GM23338 (cell line): Measurements from ENCODE around the gene ZFYVE16. TPM values are rescaled to one million over a fixed set of nuclear protein-coding genes. Genes with fewer than 3 reads are reported as not detected.

Source experiments
- ATAC-seq: fragments of 200-7000 bp; cut with Tn5 transposase; 3 replicates; pipeline ENCODE4 v1.9.1; 2020
- DNase-seq: peaks from one replicate; pipeline ENCODE4 v3.0.0-alpha.2; 2015; ENCODE audit warnings: low spot score
- H2AFZ ChIP-seq: fragments of 200-600 bp; sonication (generic); 2 replicates; pipeline ENCODE4 v1.8.0; 2016; ENCODE audit warnings: antibody characterized with exemption, mild to moderate bottlenecking, moderate library complexity
- H3F3A ChIP-seq: fragments of 200-600 bp; sonication (generic); replicated peaks from 2 replicates; pipeline ENCODE4 v1.8.0; 2017; ENCODE audit warnings: antibody characterized with exemption, mixed run types, low read depth
- H3K27ac ChIP-seq: fragments of 200-600 bp; sonication (generic); 2 replicates; pipeline ENCODE4 v1.6.1; 2016; ENCODE audit warnings: low read depth
- H3K27me3 ChIP-seq: fragments of 200-600 bp; sonication (generic); 2 replicates; pipeline ENCODE4 v1.8.0; 2016; ENCODE audit warnings: mild to moderate bottlenecking, mixed run types, moderate library complexity; ENCODE audit not compliant: insufficient read depth
- H3K36me3 ChIP-seq: fragments of 200-600 bp; sonication (generic); 2 replicates; pipeline ENCODE4 v1.8.0; 2016; ENCODE audit warnings: mild to moderate bottlenecking; ENCODE audit not compliant: insufficient read depth
- H3K4me1 ChIP-seq: fragments of 200-600 bp; sonication (generic); 2 replicates; pipeline ENCODE4 v1.8.0; 2016; ENCODE audit warnings: mild to moderate bottlenecking, moderate library complexity; ENCODE audit not compliant: insufficient read depth
- H3K4me2 ChIP-seq: fragments of 200-600 bp; sonication (generic); 2 replicates; pipeline ENCODE4 v1.7.1; 2017; ENCODE audit warnings: mixed run types
- H3K4me3 ChIP-seq: fragments of 200-600 bp; sonication (generic); 2 replicates; pipeline ENCODE4 v1.6.1; 2016; ENCODE audit warnings: mixed run types
- H3K79me2 ChIP-seq: fragments of 200-600 bp; sonication (generic); replicated peaks from 2 replicates; pipeline ENCODE4 v1.8.0; 2017; ENCODE audit warnings: mild to moderate bottlenecking; ENCODE audit not compliant: insufficient read depth
- H3K9me2 ChIP-seq: fragments of 200-600 bp; sonication (generic); 2 replicates; pipeline ENCODE4 v1.8.0; 2017; ENCODE audit not compliant: insufficient read depth
- H4K20me1 ChIP-seq: fragments of 200-600 bp; sonication (generic); replicated peaks from 2 replicates; pipeline ENCODE4 v1.8.0; 2017; ENCODE audit warnings: mild to moderate bottlenecking; ENCODE audit not compliant: insufficient read depth
- H3K27ac Mint-ChIP-seq: 2 replicates; pipeline ENCODE4 v1.8.0; 2020; ENCODE audit warnings: inconsistent platforms, mild to moderate bottlenecking, moderate library complexity, mixed read lengths
- H3K27me3 Mint-ChIP-seq: 3 replicates; pipeline ENCODE4 v1.8.0; 2022; ENCODE audit warnings: low read depth, mild to moderate bottlenecking, moderate library complexity, mixed read lengths, inconsistent platforms; ENCODE audit not compliant: insufficient read depth, poor library complexity
- H3K36me3 Mint-ChIP-seq: 3 replicates; pipeline ENCODE4 v1.8.0; 2021; ENCODE audit warnings: low read depth, mild to moderate bottlenecking, inconsistent platforms, moderate library complexity, mixed read lengths
- H3K4me1 Mint-ChIP-seq: 3 replicates; pipeline ENCODE4 v1.8.0; 2020; ENCODE audit warnings: mild to moderate bottlenecking, inconsistent platforms, mixed read lengths
- H3K4me3 Mint-ChIP-seq: 3 replicates; pipeline ENCODE4 v1.8.0; 2021; ENCODE audit warnings: moderate library complexity, mild to moderate bottlenecking, inconsistent platforms, mixed read lengths
- H3K9me3 Mint-ChIP-seq: 3 replicates; pipeline ENCODE4 v1.8.0; 2020; ENCODE audit warnings: moderate library complexity, mild to moderate bottlenecking, inconsistent platforms, mixed read lengths
- CREB1 ChIP-seq: fragments of 250-450 bp; sonication (Bioruptor Pico); IDR thresholded peaks from 2 replicates; pipeline ENCODE4 v1.5.0; 2020; ENCODE audit warnings: low read depth, mild to moderate bottlenecking, moderate library complexity
- EZH2 ChIP-seq: fragments of 200-600 bp; sonication (generic); IDR thresholded peaks from one replicate; pipeline ENCODE4 v1.8.0; 2017; ENCODE audit warnings: antibody characterized with exemption, mild to moderate bottlenecking, low read depth; ENCODE audit not compliant: unreplicated experiment
- JUNB ChIP-seq: IDR thresholded peaks from one replicate; pipeline ENCODE4 v1.6.1; 2016; ENCODE audit warnings: antibody characterized with exemption; ENCODE audit not compliant: unreplicated experiment
- POLR2AphosphoS5 ChIP-seq: IDR thresholded peaks from 2 replicates; pipeline ENCODE4 v1.6.1; 2016; ENCODE audit warnings: antibody characterized with exemption, low read depth
- STAT1 ChIP-seq: IDR thresholded peaks from one replicate; pipeline ENCODE4 v1.6.1; 2016; ENCODE audit warnings: antibody characterized with exemption; ENCODE audit not compliant: unreplicated experiment
- ZNF114 ChIP-seq: fragments of 250-450 bp; sonication (Bioruptor Pico); IDR thresholded peaks from 2 replicates; pipeline ENCODE4 v1.5.0; 2020; ENCODE audit warnings: mild to moderate bottlenecking, moderate library complexity
- ZNF331 ChIP-seq: fragments of 250-450 bp; sonication (Bioruptor Pico); IDR thresholded peaks from 2 replicates; pipeline ENCODE4 v1.5.0; 2020; ENCODE audit warnings: low read depth, mild to moderate bottlenecking, moderate library complexity
- polyA plus RNA-seq: library from polyadenylated mRNA; unstranded; fragments of >200 nt; fragmentation: Nextera tagmentation; extraction: Ambion mirVana; gene quantifications from 2 replicates; pipeline ENCODE4 v1.2.1, GENCODE V29; 2016
- total RNA-seq: library from RNA; depleted of rRNA; stranded (reverse); fragments of >200 nt; shearing (Covaris generic); gene quantifications from 2 replicates; pipeline ENCODE4 v1.2.3, GENCODE V29; 2014
- TF ChIP-seq, protein P1 (sequence below): IDR thresholded peaks from one replicate; pipeline ENCODE4 v1.6.1; 2018; ENCODE audit warnings: antibody characterized with exemption; ENCODE audit not compliant: unreplicated experiment
- TF ChIP-seq, protein P2 (sequence below): IDR thresholded peaks from 2 replicates; pipeline ENCODE4 v1.6.1; 2016; ENCODE audit warnings: antibody characterized with exemption
- TF ChIP-seq, protein P3 (sequence below): fragments of 250-450 bp; sonication (Bioruptor Pico); IDR thresholded peaks from 2 replicates; pipeline ENCODE4 v1.5.0; 2020; ENCODE audit warnings: mild to moderate bottlenecking, moderate library complexity

ZFYVE16 gene
- total and polyA plus RNA-seq, 2 experiments from 2014 or later, result 24.2 to 26.6 TPM

DNA sequence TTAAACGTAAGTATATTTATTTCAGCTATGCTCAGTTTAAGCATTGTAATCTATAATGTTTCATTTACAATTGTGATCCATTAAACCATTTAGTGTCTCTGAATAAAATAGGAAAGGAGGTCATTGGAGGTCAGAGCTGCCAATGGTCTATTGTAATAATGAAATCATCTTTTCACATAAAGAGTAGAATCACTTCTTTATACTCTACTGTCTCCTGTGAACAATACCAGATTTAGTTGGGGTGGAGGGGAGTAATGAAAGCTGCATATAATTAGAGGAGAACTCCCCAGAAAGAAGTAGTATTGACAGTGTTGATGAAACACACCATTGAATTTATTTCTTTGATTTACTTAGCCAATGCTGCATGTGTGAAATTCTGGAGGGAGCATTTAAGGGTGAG, 35.1 kb upstream of the ZFYVE16 start:
- H3K36me3 ChIP-seq, result no peaks in the 10 kb centered on the region
- ATAC-seq, result no peak
- H3K4me3 ChIP-seq, result no peak overlapping the region
- no peaks in the 10 kb centered on the region for H3K27me3 ChIP-seq
- TF ChIP-seq, protein P1, sequence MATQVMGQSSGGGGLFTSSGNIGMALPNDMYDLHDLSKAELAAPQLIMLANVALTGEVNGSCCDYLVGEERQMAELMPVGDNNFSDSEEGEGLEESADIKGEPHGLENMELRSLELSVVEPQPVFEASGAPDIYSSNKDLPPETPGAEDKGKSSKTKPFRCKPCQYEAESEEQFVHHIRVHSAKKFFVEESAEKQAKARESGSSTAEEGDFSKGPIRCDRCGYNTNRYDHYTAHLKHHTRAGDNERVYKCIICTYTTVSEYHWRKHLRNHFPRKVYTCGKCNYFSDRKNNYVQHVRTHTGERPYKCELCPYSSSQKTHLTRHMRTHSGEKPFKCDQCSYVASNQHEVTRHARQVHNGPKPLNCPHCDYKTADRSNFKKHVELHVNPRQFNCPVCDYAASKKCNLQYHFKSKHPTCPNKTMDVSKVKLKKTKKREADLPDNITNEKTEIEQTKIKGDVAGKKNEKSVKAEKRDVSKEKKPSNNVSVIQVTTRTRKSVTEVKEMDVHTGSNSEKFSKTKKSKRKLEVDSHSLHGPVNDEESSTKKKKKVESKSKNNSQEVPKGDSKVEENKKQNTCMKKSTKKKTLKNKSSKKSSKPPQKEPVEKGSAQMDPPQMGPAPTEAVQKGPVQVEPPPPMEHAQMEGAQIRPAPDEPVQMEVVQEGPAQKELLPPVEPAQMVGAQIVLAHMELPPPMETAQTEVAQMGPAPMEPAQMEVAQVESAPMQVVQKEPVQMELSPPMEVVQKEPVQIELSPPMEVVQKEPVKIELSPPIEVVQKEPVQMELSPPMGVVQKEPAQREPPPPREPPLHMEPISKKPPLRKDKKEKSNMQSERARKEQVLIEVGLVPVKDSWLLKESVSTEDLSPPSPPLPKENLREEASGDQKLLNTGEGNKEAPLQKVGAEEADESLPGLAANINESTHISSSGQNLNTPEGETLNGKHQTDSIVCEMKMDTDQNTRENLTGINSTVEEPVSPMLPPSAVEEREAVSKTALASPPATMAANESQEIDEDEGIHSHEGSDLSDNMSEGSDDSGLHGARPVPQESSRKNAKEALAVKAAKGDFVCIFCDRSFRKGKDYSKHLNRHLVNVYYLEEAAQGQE, result no peak
- TF ChIP-seq ZNF331 (CRISPR knock-in tag), result no peak
- no peaks in the 10 kb centered on the region for H3K4me1 ChIP-seq
- H2AFZ ChIP-seq, result no peak overlapping the region
- H3K9me2 ChIP-seq, result no peaks in the 10 kb centered on the region
- Mint-ChIP-seq H3K4me1 (peaks cover 5% of the 10 kb centered on the region), H3K9me3 (peaks cover 11% of the 10 kb centered on the region; the same call in 2 of the 3 replicates), H3K4me3 (no peak overlapping the region), H3K27me3 (no peaks in the 10 kb centered on the region), H3K27ac (no peak overlapping the region), H3K36me3 (peaks cover 7% of the 10 kb centered on the region; the same call in 2 of the 3 replicates)
- H4K20me1 ChIP-seq, result no peaks in the 10 kb centered on the region
- H3K27ac ChIP-seq, result no peak overlapping the region
- DNase-seq, result no peak
- H3K79me2 ChIP-seq, result no peaks in the 10 kb centered on the region
- no peaks in the 10 kb centered on the region for H3F3A ChIP-seq
- no peak overlapping the region for H3K4me2 ChIP-seq

DNA sequence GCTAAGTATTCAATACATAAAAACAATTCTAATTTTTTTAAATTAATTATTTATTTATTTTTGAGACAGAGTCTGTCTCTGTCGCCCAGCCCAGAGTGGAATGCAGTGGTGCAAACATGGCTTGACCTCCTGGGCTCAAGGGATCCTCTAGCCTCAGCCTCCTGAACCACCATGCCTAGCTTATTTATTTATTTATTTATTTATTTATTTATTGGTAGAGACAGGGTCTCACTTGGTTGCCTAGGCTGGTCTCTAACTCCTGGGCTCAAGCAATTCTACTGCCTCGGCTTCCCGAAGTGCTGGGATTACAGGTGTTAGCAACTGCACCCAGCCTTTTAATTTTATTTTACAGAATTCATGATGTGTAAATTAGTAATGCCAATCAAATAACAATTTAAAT, 33.7 kb upstream of the ZFYVE16 start:
- no peak for ATAC-seq
- no peak overlapping the region for H2AFZ ChIP-seq
- no peak overlapping the region for H3K4me3 Mint-ChIP-seq
- TF ChIP-seq STAT1 (no peak), ZNF114 (CRISPR knock-in tag) (no peak), CREB1 (no peak), EZH2 (no peak), ZNF331 (CRISPR knock-in tag) (no peak), JUNB (no peak), POLR2AphosphoS5 (no peak)
- TF ChIP-seq, protein P2, sequence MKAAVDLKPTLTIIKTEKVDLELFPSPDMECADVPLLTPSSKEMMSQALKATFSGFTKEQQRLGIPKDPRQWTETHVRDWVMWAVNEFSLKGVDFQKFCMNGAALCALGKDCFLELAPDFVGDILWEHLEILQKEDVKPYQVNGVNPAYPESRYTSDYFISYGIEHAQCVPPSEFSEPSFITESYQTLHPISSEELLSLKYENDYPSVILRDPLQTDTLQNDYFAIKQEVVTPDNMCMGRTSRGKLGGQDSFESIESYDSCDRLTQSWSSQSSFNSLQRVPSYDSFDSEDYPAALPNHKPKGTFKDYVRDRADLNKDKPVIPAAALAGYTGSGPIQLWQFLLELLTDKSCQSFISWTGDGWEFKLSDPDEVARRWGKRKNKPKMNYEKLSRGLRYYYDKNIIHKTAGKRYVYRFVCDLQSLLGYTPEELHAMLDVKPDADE, result no peak
- TF ChIP-seq, protein P3, sequence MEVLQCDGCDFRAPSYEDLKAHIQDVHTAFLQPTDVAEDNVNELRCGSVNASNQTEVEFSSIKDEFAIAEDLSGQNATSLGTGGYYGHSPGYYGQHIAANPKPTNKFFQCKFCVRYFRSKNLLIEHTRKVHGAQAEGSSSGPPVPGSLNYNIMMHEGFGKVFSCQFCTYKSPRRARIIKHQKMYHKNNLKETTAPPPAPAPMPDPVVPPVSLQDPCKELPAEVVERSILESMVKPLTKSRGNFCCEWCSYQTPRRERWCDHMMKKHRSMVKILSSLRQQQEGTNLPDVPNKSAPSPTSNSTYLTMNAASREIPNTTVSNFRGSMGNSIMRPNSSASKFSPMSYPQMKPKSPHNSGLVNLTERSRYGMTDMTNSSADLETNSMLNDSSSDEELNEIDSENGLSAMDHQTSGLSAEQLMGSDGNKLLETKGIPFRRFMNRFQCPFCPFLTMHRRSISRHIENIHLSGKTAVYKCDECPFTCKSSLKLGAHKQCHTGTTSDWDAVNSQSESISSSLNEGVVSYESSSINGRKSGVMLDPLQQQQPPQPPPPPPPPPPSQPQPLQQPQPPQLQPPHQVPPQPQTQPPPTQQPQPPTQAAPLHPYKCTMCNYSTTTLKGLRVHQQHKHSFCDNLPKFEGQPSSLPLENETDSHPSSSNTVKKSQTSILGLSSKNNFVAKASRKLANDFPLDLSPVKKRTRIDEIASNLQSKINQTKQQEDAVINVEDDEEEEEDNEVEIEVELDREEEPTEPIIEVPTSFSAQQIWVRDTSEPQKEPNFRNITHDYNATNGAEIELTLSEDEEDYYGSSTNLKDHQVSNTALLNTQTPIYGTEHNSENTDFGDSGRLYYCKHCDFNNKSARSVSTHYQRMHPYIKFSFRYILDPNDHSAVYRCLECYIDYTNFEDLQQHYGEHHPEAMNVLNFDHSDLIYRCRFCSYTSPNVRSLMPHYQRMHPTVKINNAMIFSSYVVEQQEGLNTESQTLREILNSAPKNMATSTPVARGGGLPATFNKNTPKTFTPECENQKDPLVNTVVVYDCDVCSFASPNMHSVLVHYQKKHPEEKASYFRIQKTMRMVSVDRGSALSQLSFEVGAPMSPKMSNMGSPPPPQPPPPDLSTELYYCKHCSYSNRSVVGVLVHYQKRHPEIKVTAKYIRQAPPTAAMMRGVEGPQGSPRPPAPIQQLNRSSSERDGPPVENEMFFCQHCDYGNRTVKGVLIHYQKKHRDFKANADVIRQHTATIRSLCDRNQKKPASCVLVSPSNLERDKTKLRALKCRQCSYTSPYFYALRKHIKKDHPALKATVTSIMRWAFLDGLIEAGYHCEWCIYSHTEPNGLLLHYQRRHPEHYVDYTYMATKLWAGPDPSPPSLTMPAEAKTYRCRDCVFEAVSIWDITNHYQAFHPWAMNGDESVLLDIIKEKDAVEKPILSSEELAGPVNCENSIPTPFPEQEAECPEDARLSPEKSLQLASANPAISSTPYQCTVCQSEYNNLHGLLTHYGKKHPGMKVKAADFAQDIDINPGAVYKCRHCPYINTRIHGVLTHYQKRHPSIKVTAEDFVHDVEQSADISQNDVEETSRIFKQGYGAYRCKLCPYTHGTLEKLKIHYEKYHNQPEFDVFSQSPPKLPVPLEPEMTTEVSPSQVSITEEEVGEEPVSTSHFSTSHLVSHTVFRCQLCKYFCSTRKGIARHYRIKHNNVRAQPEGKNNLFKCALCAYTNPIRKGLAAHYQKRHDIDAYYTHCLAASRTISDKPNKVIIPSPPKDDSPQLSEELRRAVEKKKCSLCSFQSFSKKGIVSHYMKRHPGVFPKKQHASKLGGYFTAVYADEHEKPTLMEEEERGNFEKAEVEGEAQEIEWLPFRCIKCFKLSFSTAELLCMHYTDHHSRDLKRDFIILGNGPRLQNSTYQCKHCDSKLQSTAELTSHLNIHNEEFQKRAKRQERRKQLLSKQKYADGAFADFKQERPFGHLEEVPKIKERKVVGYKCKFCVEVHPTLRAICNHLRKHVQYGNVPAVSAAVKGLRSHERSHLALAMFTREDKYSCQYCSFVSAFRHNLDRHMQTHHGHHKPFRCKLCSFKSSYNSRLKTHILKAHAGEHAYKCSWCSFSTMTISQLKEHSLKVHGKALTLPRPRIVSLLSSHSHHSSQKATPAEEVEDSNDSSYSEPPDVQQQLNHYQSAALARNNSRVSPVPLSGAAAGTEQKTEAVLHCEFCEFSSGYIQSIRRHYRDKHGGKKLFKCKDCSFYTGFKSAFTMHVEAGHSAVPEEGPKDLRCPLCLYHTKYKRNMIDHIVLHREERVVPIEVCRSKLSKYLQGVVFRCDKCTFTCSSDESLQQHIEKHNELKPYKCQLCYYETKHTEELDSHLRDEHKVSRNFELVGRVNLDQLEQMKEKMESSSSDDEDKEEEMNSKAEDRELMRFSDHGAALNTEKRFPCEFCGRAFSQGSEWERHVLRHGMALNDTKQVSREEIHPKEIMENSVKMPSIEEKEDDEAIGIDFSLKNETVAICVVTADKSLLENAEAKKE (CRISPR knock-in tag), result no peak

More for the DNA sequence above, 33.7 kb upstream of the ZFYVE16 start:
- no peaks in the 10 kb centered on the region for H3K27me3 ChIP-seq
- no peak overlapping the region for H3K27ac ChIP-seq
- Mint-ChIP-seq H3K9me3 (peaks cover 11% of the 10 kb centered on the region; the same call in 2 of the 3 replicates), H3K4me1 (peaks cover 5% of the 10 kb centered on the region), H3K27ac (no peak overlapping the region), H3K27me3 (no peaks in the 10 kb centered on the region), H3K36me3 (peaks cover 7% of the 10 kb centered on the region; the same call in 2 of the 3 replicates)
- no peaks in the 10 kb centered on the region for H3K36me3 ChIP-seq
- H3K79me2 ChIP-seq, result no peaks in the 10 kb centered on the region
- no peak for DNase-seq
- H3K9me2 ChIP-seq, result no peaks in the 10 kb centered on the region
- no peak overlapping the region for H3K4me2 ChIP-seq
- H3K4me1 ChIP-seq, result no peaks in the 10 kb centered on the region
- H3F3A ChIP-seq, result no peaks in the 10 kb centered on the region
- H3K4me3 ChIP-seq, result no peak overlapping the region
- no peaks in the 10 kb centered on the region for H4K20me1 ChIP-seq
